OCI-LY7 (cell line): ENCODE measurements around the gene RTP5. TPM values are rescaled to one million over a fixed set of nuclear protein-coding genes. Genes with fewer than 3 reads are reported as not detected.

Experiments used
- BruUV-seq: library from RNA; stranded (reverse); fragments of 400-500 nt; replicated peaks from 2 replicates; lab custom pipeline; 2021; lab: Mats Ljungman, UMichigan
- CTCF ChIA-PET: fragments of 300-600 bp; sonication (Branson Sonifier 250); formaldehyde crosslinking; loops from one replicate; lab custom pipeline; 2022; ENCODE audit warnings: antibody characterized with exemption; ENCODE audit not compliant: unreplicated experiment; lab: Charles Lee
- POLR2A ChIA-PET: fragments of 300-600 bp; sonication (Branson Sonifier 250); formaldehyde crosslinking; loops from one replicate; lab custom pipeline; 2022; ENCODE audit warnings: antibody characterized with exemption; lab: Charles Lee
- DNase-seq: peaks from one replicate; pipeline ENCODE4 v3.0.0-alpha.2; 2015; ENCODE audit warnings: low spot score
- H2AFZ ChIP-seq: fragments of 200-600 bp; sonication (generic), shearing (Covaris generic); 2 replicates; pipeline ENCODE4 v1.6.1; 2014; ENCODE audit warnings: mild to moderate bottlenecking, antibody characterized with exemption, low read length, moderate library complexity
- H3K27ac ChIP-seq: fragments of 200-600 bp; sonication (generic); 2 replicates; pipeline ENCODE4 v1.5.1; 2014; ENCODE audit warnings: mixed run types, low read depth, mild to moderate bottlenecking, moderate library complexity, low read length, inconsistent platforms; ENCODE audit not compliant: poor library complexity, severe bottlenecking
- H3K36me3 ChIP-seq: fragments of 200-600 bp; sonication (generic); 2 replicates; pipeline ENCODE4 v1.6.1; 2014; ENCODE audit warnings: mild to moderate bottlenecking, antibody characterized with exemption, low read length, moderate library complexity, mixed read lengths; ENCODE audit not compliant: insufficient read depth
- H3K4me1 ChIP-seq: fragments of 200-600 bp; sonication (generic); 2 replicates; pipeline ENCODE4 v1.5.1; 2014; ENCODE audit warnings: mild to moderate bottlenecking, low read length; ENCODE audit not compliant: insufficient read depth, poor library complexity, severe bottlenecking
- H3K4me2 ChIP-seq: fragments of 200-600 bp; sonication (generic); 2 replicates; pipeline ENCODE4 v1.6.1; 2014; ENCODE audit warnings: mild to moderate bottlenecking, low read length
- H3K4me3 ChIP-seq: fragments of 200-600 bp; sonication (generic); 2 replicates; pipeline ENCODE4 v1.5.1; 2014; ENCODE audit warnings: mild to moderate bottlenecking, low read depth, low read length; ENCODE audit not compliant: poor library complexity, severe bottlenecking
- H3K79me2 ChIP-seq: fragments of 200-600 bp; sonication (generic); 2 replicates; pipeline ENCODE4 v1.6.1; 2016; ENCODE audit warnings: low read depth, mild to moderate bottlenecking, low read length, moderate library complexity, mixed read lengths; ENCODE audit not compliant: insufficient read depth
- H3K9me2 ChIP-seq: fragments of 200-600 bp; sonication (generic); 2 replicates; pipeline ENCODE4 v1.6.1; 2016; ENCODE audit warnings: mild to moderate bottlenecking, low read length, mixed read lengths; ENCODE audit not compliant: insufficient read depth
- H3K9me3 ChIP-seq: fragments of 200-600 bp; sonication (generic); 2 replicates; pipeline ENCODE4 v1.6.1; 2014; ENCODE audit warnings: mild to moderate bottlenecking, mixed run types, low read length, mixed read lengths
- H4K20me1 ChIP-seq: fragments of 200-600 bp; sonication (generic); 2 replicates; pipeline ENCODE4 v1.6.1; 2014; ENCODE audit warnings: mild to moderate bottlenecking, antibody characterized with exemption, low read length, moderate library complexity, mixed read lengths; ENCODE audit not compliant: insufficient read depth
- CTCF ChIP-seq: fragments of 200-600 bp; sonication (generic); conservative IDR thresholded peaks from 2 replicates; pipeline ENCODE4 v1.5.1; 2014; ENCODE audit warnings: mild to moderate bottlenecking, antibody characterized with exemption, low read length, moderate library complexity, mixed read lengths
- EZH2phosphoT487 ChIP-seq: fragments of 200-600 bp; sonication (generic); IDR thresholded peaks from 2 replicates; pipeline ENCODE4 v1.6.1; 2018; ENCODE audit warnings: low read depth, borderline replicate concordance, mild to moderate bottlenecking, mixed run types, antibody characterized with exemption, low read length, moderate library complexity, mixed read lengths
- intact Hi-C: fragments of 100-400 bp; cut with micrococcal nuclease; formaldehyde crosslinking; loops from one replicate; pipeline ENCODE4 v1.10.0; 2022; ENCODE audit not compliant: unreplicated experiment
- total RNA-seq, 2 experiments: library from RNA; depleted of rRNA in 1 of 2; stranded (reverse); fragments of >200 nt in 1 of 2; shearing (Covaris generic) in 1 of 2; gene quantifications; 2 replicates each; pipeline ENCODE4 v1.2.3, GENCODE V29; 2014 to 2022

The RTP5 gene
- total RNA-seq, 2 experiments from 2014 or later = not detected

GRCh38 chr2:241866790-241867645, 2.5 kb upstream of the RTP5 start:
- no peak for DNase-seq

DNA sequence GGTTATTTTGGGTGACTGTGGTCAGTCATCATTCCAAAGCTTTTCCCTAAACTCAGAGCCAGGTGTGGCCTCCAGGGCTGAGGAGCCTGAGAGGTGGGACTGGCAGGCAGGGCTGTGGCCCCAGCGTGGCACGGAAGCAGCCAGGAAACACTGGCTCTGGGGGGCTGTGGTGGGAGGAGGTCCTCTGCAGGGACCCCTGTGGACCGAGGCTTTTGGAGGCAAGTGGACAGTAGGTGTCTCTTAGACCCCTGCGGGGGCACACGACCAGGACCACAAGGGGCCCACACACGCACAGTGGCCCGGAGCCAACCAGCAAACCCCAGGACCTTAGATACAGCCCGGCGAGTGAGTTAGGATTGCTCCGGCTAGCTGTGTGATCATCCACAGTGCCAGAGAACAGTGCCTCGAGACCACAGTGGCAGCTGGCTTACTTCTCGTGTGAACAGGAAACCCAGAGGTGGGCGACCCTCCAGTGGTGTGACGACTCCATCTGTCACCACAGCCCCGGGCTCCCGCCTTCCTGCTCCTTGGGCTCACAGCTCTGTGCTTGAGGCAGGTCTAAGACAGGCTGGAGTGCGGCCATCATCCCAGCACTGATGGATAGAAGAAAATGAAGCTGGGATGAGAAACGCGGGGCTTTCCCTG, 1.6 kb upstream of the RTP5 start:
- POLR2A ChIA-PET = interaction anchor here (0.6 kb wide), 1 partner anchor 161 kb away, joined by 8 read pairs; no protein-coding TSS in a partner anchor
- Histone ChIP-seq H3K9me2 (no peaks in the 10 kb centered on the region), H3K27ac (no peak overlapping the region), H3K9me3 (peaks cover 13% of the 10 kb centered on the region; the same call in 1 of the 2 replicates), H3K4me2 (no peak overlapping the region), H3K79me2 (no peaks in the 10 kb centered on the region), H2AFZ (no peak overlapping the region), H3K4me1 (no peaks in the 10 kb centered on the region), H4K20me1 (no peaks in the 10 kb centered on the region), H3K4me3 (no peak overlapping the region), H3K36me3 (no peaks in the 10 kb centered on the region)
- no peak for TF ChIP-seq CTCF
- TF ChIP-seq EZH2phosphoT487 = no peak
- BruUV-seq = no TSS peak
- no peak for DNase-seq
- CTCF ChIA-PET = no interaction called here
- intact Hi-C loops = no loop called here

More at GRCh38 chr2:241866790-241867645, 2.5 kb upstream of the RTP5 start:
- Histone ChIP-seq H4K20me1 (no peaks in the 10 kb centered on the region), H3K36me3 (no peaks in the 10 kb centered on the region), H3K4me2 (no peak overlapping the region), H3K9me3 (peaks cover 13% of the 10 kb centered on the region; the same call in 1 of the 2 replicates), H3K79me2 (no peaks in the 10 kb centered on the region), H3K4me3 (no peak overlapping the region), H3K4me1 (no peaks in the 10 kb centered on the region), H2AFZ (no peak overlapping the region), H3K9me2 (no peaks in the 10 kb centered on the region), H3K27ac (no peak overlapping the region)
- TF ChIP-seq EZH2phosphoT487 = no peak
- TF ChIP-seq CTCF = no peak
- CTCF ChIA-PET = no interaction called here
- intact Hi-C loops = no loop called here
- POLR2A ChIA-PET = no interaction called here
- BruUV-seq = no TSS peak
